GM12873 (cell line): ENCODE results near the gene CRAT.

Source experiments
- CTCF ChIP-seq: IDR thresholded peaks from 2 replicates; pipeline ENCODE4 v1.5.1; 2012; ENCODE audit warnings: low read depth, mild to moderate bottlenecking, moderate library complexity, low read length, control low read depth; ENCODE audit not compliant: insufficient read depth; ENCODE audit errors: missing control alignments

CRAT gene

GRCh38 chr9:129100383-129101169, 10.0 kb downstream of the CRAT start:
- TF ChIP-seq CTCF = no peak

GRCh38 chr9:129098328-129098727, 12.3 kb downstream of the CRAT start:
- no peak for TF ChIP-seq CTCF

- no peak for TF ChIP-seq CTCF
These were observed 12.8 kb downstream of the CRAT start for GRCh38 chr9:129097671-129098306.

GRCh38 chr9:129095908-129096307, 14.7 kb downstream of the CRAT start:
- no peak for TF ChIP-seq CTCF

- no peak for TF ChIP-seq CTCF
These were observed 15.4 kb downstream of the CRAT start for GRCh38 chr9:129095170-129095667.

GRCh38 chr9:129094387-129095169, 16.0 kb downstream of the CRAT start:
- no peak for TF ChIP-seq CTCF

GRCh38 chr9:129093602-129094386, 16.8 kb downstream of the CRAT start:
- no peak for TF ChIP-seq CTCF
